Islet precursor cell (in vitro differentiated cells): ENCODE measurements around the gene PTGR3.

ENCODE experiments used
- DNase-seq: peaks from one replicate; pipeline ENCODE4 v3.0.0-alpha.2; 2018

The PTGR3 gene

DNA sequence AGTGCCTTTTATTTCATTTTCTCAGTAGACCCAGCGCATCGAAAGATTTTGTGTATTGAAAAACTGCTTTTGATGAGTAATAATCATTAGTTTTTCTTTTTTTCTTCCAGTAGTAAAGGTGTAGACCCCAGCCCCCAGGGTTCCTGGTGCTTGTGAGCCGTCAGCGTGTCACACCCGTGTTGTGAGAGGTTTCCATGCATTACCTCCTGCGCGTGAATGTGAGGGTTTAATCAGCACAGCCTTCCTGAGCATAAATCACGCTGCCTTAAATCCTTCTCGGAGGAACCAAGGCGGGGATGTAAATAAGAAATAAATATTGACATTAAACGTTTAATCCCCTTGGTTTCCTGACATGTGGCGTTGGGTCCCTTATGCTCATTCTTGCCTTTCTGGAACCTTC, 26.0 kb upstream of the PTGR3 start:
- DNase-seq: no peak

DNA sequence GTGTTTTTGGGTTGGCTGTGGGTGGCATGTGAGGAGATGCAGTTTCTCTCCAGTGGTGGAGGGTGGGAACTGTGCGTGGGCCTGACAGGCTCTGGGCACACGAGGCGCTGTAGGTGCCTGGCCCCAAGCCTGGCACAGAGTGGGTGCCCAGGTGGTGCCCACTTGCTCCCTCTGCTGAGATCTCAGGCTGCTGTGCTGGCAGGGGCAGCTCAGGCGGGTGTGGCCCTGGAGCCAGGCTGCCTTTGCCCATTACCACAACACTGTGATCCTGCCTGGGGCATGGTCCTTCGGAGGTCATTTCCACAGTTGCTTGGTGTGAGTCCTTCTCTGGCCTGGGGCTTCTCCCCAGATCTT, 22.1 kb upstream of the PTGR3 start:
- no peak for DNase-seq

DNA sequence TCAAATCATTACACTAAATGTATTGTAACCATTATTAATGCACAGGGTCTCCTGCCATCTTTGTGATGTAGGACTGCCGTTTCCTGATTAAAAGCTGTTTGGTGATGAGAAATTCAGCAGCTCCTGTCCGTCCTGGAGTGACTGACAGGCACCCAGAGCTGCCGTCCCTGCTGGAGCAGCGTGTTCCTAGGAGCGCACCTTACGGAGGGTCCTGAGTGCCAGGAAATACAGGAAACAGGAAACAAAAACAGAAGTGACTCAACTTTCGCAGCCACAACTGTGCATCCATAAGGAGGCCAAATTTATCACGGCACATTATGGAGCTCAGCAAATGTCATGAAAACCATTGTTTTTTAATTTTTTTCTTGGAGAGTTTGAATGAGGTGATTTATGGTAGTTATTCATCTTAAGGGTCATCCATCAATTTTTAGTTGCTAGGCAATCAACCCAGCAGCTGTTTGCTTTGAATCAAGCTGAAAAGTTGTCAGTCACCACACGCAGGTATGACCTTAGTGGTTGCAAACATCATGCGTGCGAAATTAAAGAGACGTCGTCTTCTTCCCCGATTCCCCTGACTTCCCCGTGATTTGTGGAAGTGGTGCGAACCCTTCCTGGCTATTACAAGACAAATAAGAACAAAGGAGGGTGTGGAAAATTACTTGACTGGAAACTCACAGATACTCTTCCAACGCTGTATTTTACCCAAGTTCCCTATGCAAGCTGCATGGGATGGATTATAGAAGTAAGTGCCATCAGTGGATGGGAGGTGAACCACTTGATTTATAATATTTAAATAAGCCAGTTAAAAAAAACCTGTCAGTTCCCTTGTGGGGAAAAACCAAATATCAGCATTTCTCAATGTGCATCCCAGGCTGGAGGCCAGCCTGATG, 21.5 kb upstream of the PTGR3 start:
- no peak for DNase-seq

DNA sequence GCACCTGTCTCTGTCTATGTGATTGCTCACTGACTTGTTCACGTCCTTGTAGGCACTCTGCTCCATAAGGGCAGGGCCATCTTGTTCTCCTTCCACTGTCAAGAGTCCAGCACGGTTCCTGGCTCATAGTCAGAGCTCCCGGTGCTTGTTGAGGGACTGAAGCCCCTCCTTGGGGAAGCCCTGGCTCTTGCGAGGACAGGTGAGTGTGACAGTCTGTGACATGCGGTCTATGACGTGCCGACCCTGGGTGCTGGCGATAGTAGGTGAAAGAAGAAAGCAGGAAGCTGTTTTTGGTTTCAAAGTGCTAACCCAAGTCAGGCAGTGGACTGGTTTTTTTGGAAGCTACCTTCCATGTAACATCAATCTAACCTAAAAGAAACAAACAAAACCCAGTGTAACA, 20.5 kb upstream of the PTGR3 start:
- no peak for DNase-seq

DNA sequence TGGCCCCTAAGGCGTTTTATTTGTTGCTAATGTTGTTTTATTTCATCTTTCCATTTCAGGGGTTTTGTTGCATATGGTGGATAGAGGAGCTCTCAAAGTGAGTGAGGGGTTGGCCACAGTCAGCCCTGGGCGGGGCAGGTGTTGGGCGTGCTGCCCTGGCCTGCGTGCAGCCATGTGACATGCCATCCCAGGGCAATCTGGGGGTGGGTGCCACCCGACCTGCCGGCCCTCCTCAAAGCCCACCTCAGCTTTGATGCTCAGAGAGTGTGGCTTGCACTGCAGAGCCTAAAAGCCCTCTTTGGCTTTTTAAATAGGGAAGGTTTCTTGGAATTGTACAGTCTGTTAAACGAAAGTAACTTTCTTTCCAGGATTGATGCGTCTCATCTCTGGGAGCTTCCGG, 20.0 kb upstream of the PTGR3 start:
- no peak for DNase-seq

DNA sequence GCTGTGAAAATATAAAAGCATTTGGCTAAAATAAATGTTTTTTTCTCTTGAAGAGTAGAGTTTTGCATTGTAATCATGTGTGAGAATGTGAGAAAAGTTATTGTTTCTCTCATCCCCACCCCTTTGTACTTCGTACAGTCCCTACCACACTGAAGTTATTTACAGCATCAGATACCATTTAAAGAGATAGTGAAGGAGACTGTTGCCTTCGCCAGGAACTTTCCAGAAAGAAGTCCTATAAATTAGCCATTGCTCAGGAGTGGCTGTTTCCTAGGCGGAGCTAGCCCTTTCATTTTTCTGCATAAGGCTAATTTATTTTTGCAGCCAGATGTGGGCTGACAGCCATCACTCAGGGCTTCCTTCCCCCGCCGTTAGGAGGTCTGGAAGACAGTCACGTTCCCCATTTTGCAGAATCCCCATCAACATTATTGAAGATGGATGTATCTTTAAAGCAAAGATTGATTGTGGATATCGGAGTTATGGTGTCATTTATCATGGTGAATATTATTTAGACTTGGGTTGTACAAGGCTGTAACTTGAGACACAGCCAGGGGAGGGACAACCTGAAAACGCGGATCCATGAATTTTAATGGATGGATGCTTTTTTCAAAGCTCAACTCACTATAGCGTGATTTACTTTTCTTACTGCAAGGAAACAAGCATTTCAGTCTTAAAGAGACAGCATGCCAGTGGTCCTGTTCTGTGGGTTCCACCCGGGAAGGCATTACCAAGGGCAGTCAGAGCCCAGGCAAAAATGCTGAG, 18.8 kb upstream of the PTGR3 start:
- DNase-seq: no peak

DNA sequence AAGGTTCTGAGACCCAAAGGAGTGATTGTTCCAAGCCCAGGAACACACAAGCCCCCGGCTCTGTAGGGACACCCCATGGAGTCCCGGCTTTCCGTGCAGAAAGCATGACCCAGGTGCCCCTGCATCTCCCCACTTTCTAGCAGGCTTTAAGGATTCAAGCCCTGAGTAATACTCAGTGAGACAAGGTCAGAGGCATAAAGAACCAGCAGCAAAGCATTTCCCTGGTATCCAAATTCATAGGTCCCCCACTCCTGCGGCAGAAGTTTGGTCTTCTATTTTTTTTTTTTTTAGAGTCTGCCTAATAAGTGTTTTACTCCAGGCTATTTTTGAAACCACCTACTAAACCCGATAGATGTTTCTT, 18.0 kb upstream of the PTGR3 start:
- DNase-seq: no peak

DNA sequence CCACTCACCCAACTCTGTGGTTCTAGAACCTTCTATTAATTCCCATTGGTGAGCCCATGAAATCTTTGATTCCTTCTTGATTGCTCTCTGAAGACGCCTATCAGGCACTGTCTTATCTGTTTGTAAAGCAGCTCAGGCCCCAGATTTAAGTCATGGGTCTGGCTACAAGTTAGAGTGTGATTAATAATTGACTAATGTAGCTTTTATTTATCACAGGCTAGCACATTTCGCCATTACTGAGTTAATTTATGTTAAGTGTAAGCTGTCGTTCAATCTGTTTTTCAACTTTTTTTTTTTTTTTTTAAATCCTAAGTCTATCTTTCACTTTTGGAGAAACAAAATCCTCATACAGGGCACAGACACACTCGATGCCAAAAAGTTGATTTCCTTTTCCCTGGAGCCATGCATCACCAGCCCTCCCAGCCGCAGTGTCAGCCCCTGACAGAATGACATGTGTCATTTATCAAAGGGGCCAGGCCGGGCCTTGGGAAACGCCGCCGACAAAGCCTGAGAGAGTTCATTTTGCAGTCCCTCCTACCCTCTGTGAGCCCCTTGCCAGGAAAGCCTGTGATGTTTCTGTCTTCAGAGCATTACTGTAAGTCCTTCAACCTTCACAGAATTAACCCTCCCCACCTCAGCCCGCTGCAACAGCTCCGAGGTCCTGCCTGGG, 17.5 kb upstream of the PTGR3 start:
- no peak for DNase-seq

DNA sequence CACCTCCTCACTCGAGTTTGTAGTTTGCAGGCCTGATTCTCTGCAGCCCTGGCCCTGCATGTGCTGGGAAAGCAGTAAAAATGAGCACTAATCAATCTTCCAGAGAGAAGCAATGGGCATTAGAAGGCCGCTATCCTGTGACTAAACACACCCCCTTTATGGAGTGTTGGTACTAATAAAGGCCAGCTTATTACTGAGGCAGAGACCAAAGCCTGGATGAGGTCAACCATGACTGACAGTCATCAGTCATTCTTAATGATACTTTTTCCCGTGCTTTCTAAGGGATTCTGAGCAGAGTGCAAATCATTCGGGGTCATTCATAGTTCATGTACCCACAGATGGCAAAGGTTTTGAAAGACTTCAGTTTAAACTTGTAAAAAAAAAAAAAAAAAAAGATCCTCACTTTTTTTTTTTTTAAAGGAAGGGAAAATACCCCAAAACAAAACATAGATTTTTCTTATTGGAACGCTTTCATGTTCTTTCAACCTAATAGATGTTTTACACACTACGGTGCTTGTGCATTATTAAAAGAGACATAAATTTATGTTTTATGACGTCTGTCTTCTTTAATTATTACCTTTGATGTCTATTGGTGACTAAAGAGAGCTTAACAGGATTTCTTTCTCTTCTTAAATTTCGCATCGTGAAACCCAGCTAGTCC, 14.9 kb upstream of the PTGR3 start:
- DNase-seq: no peak

DNA sequence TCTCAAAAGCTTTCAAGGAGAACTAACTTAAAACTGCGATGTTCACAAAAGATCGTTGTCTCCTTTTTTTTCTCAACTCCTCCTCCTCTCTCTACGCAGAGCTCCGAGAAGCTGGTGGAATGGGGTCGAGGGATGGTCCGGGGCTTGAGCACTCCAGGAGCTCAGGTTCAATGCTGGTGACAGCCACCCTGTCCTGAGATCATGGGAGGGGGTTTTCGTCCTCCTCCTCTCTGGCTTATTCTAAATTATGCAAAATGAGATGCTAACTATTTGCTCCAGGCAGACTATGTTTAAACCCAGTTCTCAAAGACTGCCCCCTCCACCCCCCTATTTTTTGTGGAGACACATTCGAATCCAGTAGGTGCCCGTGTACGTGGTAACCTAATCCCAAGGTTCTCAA, 13.5 kb upstream of the PTGR3 start:
- no peak for DNase-seq

DNA sequence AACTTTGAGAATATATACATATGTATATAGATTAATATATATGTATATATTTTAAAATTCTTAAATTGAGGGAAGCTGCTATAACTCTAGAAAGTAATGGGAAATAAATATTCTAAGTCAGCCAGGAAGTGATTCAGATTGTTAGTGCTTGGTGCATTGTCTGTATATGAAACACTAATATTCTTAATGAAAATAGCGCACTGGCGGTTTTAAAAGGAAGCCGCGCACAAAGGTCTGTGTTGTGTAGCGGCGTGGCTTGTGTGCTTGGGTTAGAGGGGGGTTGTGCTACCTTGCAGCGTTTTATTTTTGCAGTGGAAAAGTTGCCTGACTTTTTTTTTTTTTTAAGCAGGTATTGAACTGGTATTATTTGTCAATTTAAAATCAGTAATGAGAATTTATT, 13.0 kb upstream of the PTGR3 start:
- DNase-seq: no peak

DNA sequence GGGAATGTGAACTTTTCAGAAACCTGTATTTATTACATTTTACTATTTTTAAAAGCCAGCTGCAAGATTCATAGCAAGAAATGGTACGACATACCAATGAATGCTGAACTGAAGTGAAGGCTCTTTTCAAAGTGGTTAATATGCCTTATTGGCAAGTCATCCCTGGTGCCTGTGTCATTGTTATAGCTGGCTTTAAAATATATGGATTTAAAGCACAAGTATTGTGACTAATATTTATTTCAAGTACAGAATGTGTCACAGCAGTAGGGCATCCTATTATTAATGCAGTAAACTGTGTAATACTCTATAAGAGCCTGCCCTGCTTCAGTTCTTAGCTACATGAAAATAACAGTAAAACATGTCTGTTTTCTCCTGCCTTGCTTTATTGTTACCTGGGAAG, 12.5 kb upstream of the PTGR3 start:
- no peak for DNase-seq

DNA sequence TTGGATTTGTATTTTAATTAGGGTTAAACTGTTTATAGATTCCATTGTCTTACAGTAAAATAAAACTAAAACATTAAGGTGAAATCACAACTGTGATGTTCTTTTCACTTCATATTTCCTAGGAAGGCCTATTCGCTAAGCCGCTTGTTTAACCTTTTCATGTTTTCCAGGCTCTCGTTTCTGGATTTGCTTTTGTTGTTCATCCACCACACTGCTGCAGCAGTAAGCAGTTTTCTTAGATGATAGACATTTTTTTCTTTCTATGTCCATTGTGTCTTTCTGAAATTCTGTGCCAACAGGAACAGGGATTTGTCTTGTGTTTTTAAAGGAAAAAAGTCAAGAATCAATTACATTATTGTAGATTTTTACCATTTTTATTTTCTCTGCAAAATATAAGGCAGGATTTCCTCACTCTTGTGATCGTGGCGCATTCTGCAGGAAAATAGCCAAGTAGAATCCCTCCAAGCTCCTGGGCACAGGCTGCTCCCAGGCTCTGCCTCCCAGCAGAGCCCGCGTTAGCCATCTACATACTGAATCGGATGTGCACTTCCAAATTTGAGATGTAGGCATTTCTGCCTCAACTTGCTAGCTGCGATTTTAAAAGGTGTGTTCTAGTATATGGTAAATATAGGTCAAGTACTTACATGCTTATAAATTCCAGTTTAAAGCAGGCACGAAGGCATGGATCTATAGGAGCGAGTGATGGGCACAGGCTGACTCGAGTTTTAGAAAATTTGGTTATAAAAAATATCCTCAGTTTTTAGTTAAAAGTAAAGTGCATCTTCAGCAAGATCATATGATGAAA, 11.8 kb upstream of the PTGR3 start:
- no peak for DNase-seq

DNA sequence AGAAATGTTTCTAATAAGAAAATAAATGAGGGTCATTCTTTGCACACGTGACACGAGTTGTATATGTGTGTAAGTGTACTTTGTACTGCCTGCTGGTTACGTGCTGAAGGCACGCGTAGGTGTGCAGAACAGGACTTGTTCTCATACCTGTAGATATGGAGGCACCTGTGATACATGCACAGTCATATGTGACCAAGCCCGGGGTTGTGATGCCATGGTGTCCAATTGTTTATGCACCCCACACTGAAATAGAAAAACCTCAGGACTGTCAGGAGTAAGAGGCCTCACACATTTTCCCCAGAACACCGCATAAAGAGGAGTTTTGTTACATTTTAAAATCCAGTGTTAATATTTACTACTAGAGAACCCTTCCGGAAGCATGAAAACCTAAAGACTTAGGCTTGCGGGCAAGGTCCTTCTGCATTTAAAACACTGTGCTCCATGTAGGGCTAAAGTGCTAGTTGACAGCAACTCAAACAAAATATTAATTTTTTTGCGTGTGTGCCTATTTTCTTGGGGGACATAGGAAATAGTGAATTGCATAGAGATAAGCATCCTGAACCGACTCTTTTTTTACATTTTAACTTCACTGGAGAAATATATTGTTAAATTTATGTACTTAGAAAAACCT, 10.9 kb upstream of the PTGR3 start:
- DNase-seq: no peak

DNA sequence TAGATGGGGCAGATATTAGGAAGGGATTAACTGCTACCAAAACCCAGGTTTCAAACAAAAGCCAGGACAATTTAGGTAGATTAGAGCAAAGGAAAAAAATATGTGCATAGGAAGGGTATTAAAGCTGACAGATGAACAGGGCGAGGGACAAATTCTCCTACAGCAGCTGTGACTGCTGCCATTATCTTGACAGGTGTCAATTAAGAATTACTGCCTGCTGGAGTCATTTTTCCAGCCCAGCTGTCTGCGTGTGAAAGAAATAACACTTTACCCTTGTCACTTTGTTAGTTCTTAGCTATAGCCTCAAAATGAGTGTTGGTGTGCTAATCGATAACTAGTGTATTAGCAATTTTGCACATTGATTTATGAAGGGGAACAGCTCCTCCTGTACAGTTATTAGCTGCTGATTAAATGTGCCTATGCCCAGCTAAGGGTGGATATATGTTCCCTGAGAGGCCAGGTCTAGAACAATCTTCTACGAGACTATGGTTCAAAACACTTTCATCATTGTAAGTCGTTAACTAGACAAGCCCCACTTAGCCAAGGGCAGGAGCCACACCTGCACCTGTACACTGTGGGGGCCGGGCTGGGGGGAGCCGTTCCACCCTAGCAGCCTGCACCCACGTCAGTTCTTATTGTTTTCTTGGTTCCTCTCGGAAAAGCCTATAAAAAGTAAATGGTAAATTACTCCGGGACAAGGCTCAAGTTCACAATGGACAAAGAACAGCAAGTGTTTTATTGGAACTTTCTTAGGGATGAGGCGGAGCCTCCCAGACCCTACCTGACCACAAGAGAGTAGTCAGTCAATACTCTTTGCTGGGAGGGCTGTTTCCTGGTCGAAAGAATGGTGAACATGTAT, 9.4 kb upstream of the PTGR3 start:
- no peak for DNase-seq

DNA sequence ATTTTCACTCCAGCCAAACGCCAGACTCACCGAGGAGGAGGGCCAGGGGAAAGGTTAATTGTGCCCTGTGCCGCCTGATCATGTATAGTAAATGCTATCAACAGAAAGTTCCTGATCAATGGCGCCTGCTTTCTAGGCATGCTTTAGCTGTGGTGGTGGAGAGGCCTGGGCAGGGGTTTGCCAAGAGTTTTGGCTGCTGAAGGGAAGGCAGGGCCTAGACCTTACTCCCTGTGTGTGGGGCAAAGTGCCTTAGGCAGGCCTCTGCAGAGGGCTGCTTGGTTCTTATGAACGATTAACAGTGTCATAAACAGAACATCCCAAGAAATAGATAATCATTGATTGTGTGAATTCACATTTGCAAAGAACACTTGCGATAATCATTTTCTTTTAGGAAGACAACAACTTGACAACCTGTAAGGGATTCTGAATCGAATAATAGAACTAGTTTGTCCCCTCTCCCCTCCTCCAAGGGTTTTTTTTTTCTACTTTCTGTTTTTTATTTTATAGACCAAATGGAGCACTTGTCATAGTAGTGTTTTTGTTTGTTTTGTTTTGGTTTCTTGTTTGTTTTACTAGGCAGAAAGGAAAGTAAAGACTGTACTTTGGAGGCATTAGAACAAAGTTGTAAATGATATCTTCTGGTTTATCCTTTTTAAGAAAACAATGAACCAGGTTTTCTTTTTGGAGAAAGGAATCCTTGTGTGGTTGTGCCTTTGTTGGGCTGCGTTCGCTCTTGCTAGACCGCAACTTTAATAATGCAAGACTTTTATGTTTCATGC, 8.2 kb upstream of the PTGR3 start:
- no peak for DNase-seq

DNA sequence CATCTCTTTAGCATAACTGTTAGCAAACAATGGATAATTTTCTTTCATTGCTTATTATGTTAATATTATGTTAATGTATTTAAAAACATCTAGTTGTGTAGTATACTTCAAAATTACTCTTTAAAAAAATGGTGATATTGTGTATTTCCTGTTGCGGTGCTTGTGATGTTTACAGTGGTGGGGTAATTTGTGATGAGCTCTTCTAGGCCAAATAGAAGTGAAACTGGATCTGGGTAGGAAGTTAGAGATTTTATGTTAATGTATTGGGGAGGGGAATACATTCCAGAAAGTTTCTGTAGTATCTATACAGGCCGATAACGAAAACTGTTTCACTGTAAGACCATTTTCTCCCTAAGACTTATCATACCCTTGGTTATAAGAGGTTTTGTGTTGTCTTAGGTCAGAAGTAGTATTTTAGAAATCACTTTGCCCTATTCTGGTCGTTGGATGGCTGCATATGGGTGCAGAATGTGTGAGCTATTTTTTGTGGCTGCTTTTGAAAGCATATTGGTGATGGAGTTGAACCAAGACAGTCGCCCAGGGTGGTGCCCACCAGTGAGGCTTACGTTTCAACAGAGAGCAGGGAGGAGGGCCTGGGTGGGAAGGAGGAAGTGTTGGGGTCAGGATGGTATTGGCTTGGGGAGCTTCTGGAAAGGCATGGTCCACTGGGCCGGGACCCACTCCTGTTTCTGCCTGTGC, 7.4 kb upstream of the PTGR3 start:
- DNase-seq: no peak

DNA sequence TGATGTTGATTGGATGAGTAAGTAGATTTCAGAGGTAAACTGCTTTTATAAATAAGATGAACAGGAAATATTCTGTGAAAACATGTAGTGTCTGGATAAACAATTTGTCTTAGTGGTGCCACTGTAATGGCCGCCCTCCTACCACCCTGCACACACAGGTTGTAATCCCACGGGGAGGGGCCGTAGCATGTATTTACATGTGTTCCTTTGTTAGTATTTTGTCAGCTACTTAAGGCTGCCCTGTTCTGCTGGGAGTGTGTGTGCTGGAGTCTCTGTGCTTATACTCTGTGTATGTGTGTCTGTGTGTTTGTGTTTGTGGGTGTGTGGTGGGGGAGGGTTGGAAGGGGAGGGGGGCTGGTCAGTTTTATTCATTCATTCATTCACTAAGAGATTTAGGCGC, 6.7 kb upstream of the PTGR3 start:
- no peak for DNase-seq

DNA sequence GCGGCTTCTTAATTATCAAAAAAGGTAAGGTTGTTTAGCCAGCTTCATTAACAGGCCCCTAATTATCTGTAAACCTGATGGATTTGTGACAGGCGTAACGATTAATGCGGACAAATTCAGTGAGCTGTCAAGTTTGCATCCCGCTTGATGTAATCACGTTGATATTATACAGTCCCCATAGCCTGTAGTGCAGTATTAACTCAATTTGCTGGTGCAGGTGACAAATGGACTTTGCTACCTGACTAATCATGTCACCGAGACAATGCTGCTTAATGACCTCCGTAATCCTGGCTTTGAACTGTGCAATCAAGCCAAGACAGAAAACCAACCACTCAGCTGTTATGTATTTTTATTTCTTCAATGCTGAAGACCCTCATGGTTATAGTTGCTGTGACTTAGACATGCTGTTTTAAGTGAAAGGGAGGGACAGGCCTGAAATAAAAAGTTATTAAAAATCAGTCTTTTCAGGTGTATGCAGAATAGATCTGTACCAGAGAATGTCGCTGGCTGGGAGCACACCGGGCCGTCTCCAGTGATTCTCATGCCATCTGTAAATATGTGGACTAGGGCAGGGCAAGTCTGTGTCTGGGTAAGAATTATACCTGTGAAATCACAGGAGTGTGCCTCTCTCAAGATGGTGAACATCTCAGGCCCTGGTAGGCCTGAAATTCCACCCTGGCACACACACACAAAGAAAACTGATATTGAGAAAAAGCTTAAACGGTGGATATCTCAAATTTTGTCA, 6.0 kb upstream of the PTGR3 start:
- no peak for DNase-seq
